Measurements from ENCODE around the gene OR10H3. TPM values are rescaled to one million over a fixed set of nuclear protein-coding genes. Genes with fewer than 3 reads are reported as not detected.

OR10H3 gene
- total RNA-seq, 4 donors from 2014 or later, result not detected

- no peaks in the 10 kb centered on the region for H3K4me1 ChIP-seq
- H3K4me3 ChIP-seq, result no peak overlapping the region
- H3K36me3 ChIP-seq, result no peaks in the 10 kb centered on the region
- DNase-seq, result no peak
- no peak overlapping the region for H3K27ac ChIP-seq
- no peaks in the 10 kb centered on the region for H3K9me3 ChIP-seq
- TF ChIP-seq POLR2A (IDR thresholded peaks at IDR 0.05), result no peak
- TF ChIP-seq, protein P1, sequence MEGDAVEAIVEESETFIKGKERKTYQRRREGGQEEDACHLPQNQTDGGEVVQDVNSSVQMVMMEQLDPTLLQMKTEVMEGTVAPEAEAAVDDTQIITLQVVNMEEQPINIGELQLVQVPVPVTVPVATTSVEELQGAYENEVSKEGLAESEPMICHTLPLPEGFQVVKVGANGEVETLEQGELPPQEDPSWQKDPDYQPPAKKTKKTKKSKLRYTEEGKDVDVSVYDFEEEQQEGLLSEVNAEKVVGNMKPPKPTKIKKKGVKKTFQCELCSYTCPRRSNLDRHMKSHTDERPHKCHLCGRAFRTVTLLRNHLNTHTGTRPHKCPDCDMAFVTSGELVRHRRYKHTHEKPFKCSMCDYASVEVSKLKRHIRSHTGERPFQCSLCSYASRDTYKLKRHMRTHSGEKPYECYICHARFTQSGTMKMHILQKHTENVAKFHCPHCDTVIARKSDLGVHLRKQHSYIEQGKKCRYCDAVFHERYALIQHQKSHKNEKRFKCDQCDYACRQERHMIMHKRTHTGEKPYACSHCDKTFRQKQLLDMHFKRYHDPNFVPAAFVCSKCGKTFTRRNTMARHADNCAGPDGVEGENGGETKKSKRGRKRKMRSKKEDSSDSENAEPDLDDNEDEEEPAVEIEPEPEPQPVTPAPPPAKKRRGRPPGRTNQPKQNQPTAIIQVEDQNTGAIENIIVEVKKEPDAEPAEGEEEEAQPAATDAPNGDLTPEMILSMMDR (IDR thresholded peaks at IDR 0.05), result no peak
- no peaks in the 10 kb centered on the region for H3K27me3 ChIP-seq
- intact Hi-C loops (cut with DNase I; ENCODE audit: low total_unique reads), result no loop called here
Measured at GRCh38 chr19:15715642-15716041, 22.1 kb upstream of the OR10H3 start.

DNA sequence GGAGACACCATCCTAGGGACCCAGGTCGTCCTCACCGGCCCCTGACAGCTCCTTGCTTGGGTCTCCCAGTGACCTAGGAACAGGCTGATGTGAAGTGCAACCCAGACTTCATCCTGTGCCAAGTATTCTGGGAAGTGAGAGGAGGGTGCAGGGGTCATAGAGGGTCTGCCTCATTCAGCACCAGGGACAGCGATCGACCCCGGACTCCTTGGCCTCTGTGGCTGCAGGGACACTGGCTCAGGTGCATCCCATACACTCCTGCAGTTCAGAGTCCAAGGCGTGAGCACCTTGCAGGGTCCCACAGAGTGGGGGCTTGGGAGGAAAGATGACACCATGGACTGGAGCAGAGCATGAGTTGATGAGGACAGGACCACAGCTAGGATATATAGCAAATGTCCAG is 20.0 kb upstream of the OR10H3 start:
- intact Hi-C loops (cut with DNase I; ENCODE audit: low total_unique reads), result no loop called here
- H3K36me3 ChIP-seq, result no peaks in the 10 kb centered on the region
- H3K27ac ChIP-seq, result no peak overlapping the region
- no peaks in the 10 kb centered on the region for H3K27me3 ChIP-seq
- TF ChIP-seq, protein P1 (IDR thresholded peaks at IDR 0.05), result no peak
- no peak for TF ChIP-seq POLR2A (IDR thresholded peaks at IDR 0.05)
- no peaks in the 10 kb centered on the region for H3K9me3 ChIP-seq
- no peak overlapping the region for H3K4me3 ChIP-seq
- DNase-seq, result no peak
- H3K4me1 ChIP-seq, result no peaks in the 10 kb centered on the region

- TF ChIP-seq, protein P1 (IDR thresholded peaks at IDR 0.05), result no peak
- no peak for TF ChIP-seq POLR2A (IDR thresholded peaks at IDR 0.05)
- Histone ChIP-seq H3K36me3 (no peaks in the 10 kb centered on the region), H3K9me3 (no peaks in the 10 kb centered on the region), H3K4me3 (no peak overlapping the region), H3K27me3 (no peaks in the 10 kb centered on the region), H3K4me1 (no peaks in the 10 kb centered on the region), H3K27ac (no peak overlapping the region)
- intact Hi-C loops (cut with DNase I; ENCODE audit: low total_unique reads), result no loop called here
- DNase-seq, result no peak
Measured at GRCh38 chr19:15721268-15721667, 16.5 kb upstream of the OR10H3 start.

DNA sequence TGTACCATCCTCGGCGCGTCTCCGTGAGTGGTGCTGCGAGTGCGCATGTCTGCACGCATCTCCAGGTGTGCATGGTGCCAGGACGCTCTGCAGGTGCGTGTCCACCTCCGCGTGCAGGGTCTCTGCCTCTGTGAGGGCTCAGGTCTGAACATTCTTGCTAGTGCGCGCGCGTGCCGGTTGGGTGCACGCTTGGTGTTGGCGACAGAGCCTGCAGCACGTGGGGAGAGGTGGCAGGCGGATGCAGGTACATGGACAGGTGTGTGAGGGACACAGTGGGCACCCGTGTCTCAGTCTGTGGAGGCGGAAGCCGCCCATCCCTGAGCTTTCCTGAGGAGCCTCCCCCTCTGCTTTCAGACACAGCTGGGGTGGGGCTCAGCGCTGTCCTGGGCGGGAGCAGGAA is 14.8 kb upstream of the OR10H3 start:
- no peak for DNase-seq
- intact Hi-C loops (cut with DNase I; ENCODE audit: low total_unique reads), result no loop called here
- no peaks in the 10 kb centered on the region for H3K9me3 ChIP-seq
- no peaks in the 10 kb centered on the region for H3K4me1 ChIP-seq
- no peaks in the 10 kb centered on the region for H3K36me3 ChIP-seq
- H3K27me3 ChIP-seq, result no peaks in the 10 kb centered on the region
- no peak overlapping the region for H3K27ac ChIP-seq
- no peak for TF ChIP-seq POLR2A (IDR thresholded peaks at IDR 0.05)
- TF ChIP-seq, protein P1 (IDR thresholded peaks at IDR 0.05), result no peak
- no peak overlapping the region for H3K4me3 ChIP-seq

DNA sequence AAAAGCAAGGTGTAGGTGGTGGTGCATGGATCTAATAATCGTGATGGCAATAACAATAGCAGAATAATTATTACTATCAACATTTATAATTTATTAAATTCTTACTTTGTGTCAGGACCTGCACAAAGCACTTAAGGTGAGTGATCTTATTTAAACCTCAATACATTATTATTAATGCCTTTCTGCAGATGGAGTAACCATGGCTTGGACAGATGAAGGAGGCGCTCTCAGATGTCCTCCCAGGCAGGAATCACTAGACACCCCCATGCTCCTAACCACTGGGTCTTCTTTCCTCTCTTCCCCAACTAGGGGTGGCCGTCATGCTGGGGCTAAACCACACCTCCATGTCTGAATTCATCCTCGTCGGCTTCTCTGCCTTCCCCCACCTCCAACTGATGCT is 10.1 kb upstream of the OR10H3 start, which contains the start of gene OR10H2:
Gene OR10H2, plus strand, starts transcription at position 301 of the 400 bp plus-strand sequence. Its CDS starts 20 bp downstream, at position 321.
- intact Hi-C loops (cut with DNase I; ENCODE audit: low total_unique reads), result no loop called here
- H3K36me3 ChIP-seq, result no peaks in the 10 kb centered on the region
- H3K27ac ChIP-seq, result no peak within 1 kb of the TSS
- DNase-seq, result no peak
- no peaks in the 10 kb centered on the region for H3K4me1 ChIP-seq
- H3K4me3 ChIP-seq, result no peak within 1 kb of the TSS
- TF ChIP-seq, protein P1 (IDR thresholded peaks at IDR 0.05), result no peak
- TF ChIP-seq POLR2A (IDR thresholded peaks at IDR 0.05), result no peak
- H3K27me3 ChIP-seq, result no peaks in the 10 kb centered on the region
- no peaks in the 10 kb centered on the region for H3K9me3 ChIP-seq

All from uterus (tissue), 4 donors.